IgD-negative memory B cell (primary cell): ENCODE measurements around the gene TMEM161B. TPM values are rescaled to one million over a fixed set of nuclear protein-coding genes. Genes with fewer than 3 reads are reported as not detected.
A peak's percentile ranks its signal among the peaks of the same experiment; 100 is the strongest.
"Not testable (repeated sequence)": the region's sequence is repeated elsewhere in the genome, so short reads cannot be mapped to it uniquely, and the experiment has no call there.

Experiments used
- H3K27ac Mint-ChIP-seq, 3 donors: one replicate each; pipeline ENCODE4 v1.8.0; 2020 to 2022; ENCODE audit warnings: mild to moderate bottlenecking in 3 of 3, mixed read lengths in 3 of 3, moderate library complexity in 1 of 3
- H3K27me3 Mint-ChIP-seq: one replicate; pipeline ENCODE4 v1.8.0; 2021; ENCODE audit warnings: mixed read lengths
- H3K36me3 Mint-ChIP-seq: one replicate; pipeline ENCODE4 v1.8.0; 2020; ENCODE audit warnings: mild to moderate bottlenecking, mixed read lengths
- H3K4me1 Mint-ChIP-seq, 3 donors: one replicate each; pipeline ENCODE4 v1.8.0; 2020 to 2022; ENCODE audit warnings: mixed read lengths in 3 of 3, mild to moderate bottlenecking in 1 of 3
- H3K4me3 Mint-ChIP-seq, 4 donors: one replicate each; pipeline ENCODE4 v1.8.0; 2020 to 2022; ENCODE audit warnings: mild to moderate bottlenecking in 4 of 4, mixed read lengths in 4 of 4, moderate library complexity in 3 of 4
- H3K9me3 Mint-ChIP-seq, 3 donors: one replicate each; pipeline ENCODE4 v1.8.0; 2020 to 2021; ENCODE audit warnings: mixed read lengths in 3 of 3, mild to moderate bottlenecking in 1 of 3
- polyA plus RNA-seq: library from polyadenylated mRNA; unstranded; fragments of 300-500 nt; fragmentation: Illumina TruSeq; gene quantifications from one replicate; pipeline ENCODE4 v1.2.3, GENCODE V29; 2021

Gene TMEM161B
- 8.3 TPM for polyA plus RNA-seq

GRCh38 chr5:88268385-88269184 lies at the start of gene TMEM161B:
Gene TMEM161B (minus strand): TSS chr5:88268845. CDS start chr5:88268723, 122 bp downstream.
- Mint-ChIP-seq H3K27ac (peak within 1 kb of the TSS; percentile 86 to 99 (median 98)), H3K27me3 (no peaks in the 10 kb centered on the region), H3K4me1 (peaks cover 27 to 47% (median 37%) of the 10 kb centered on the region in 3 donors), H3K9me3 (peaks cover 0 to 3% (median 0%) of the 10 kb centered on the region in 3 donors), H3K4me3 (peak within 1 kb of the TSS; percentile 93 to 100 (median 99)), H3K36me3 (peaks cover 19% of the 10 kb centered on the region)

GRCh38 chr5:88304356-88304755 lies 35.7 kb upstream of the TMEM161B start:
- Mint-ChIP-seq H3K27me3 (no peaks in the 10 kb centered on the region), H3K4me3 (no peak overlapping the region), H3K27ac (peak overlapping the region in 1 of 3 donors; percentile 26), H3K9me3 (peaks cover 9 to 21% (median 15%) of the 10 kb centered on the region in 3 donors), H3K36me3 (peaks cover 1% of the 10 kb centered on the region), H3K4me1 (no peaks in the 10 kb centered on the region)

GRCh38 chr5:88298425-88298824 lies 29.8 kb upstream of the TMEM161B start:
- no peaks in the 10 kb centered on the region for H3K4me1 Mint-ChIP-seq
- peaks cover 1% of the 10 kb centered on the region for H3K36me3 Mint-ChIP-seq
- no peaks in the 10 kb centered on the region for H3K27me3 Mint-ChIP-seq
- H3K27ac Mint-ChIP-seq: no peak overlapping the region
- peaks cover 0 to 6% (median 2%) of the 10 kb centered on the region in 3 donors for H3K9me3 Mint-ChIP-seq
- no peak overlapping the region for H3K4me3 Mint-ChIP-seq

- Mint-ChIP-seq H3K36me3 (peaks cover 13% of the 10 kb centered on the region), H3K27ac (no peak overlapping the region), H3K27me3 (no peaks in the 10 kb centered on the region), H3K4me3 (no peak overlapping the region), H3K9me3 (peaks cover 0 to 2% (median 0%) of the 10 kb centered on the region in 3 donors), H3K4me1 (peaks cover 0 to 5% (median 4%) of the 10 kb centered on the region in 3 donors)
These were observed 22.2 kb upstream of the TMEM161B start for GRCh38 chr5:88290801-88291200.

- Mint-ChIP-seq H3K9me3 (no peaks in the 10 kb centered on the region), H3K4me3 (no peak overlapping the region)
These were observed 20.0 kb upstream of the TMEM161B start for GRCh38 chr5:88288528-88289197.

GRCh38 chr5:88287846-88288527 lies 19.3 kb upstream of the TMEM161B start:
- Mint-ChIP-seq H3K27me3 (no peaks in the 10 kb centered on the region), H3K27ac (peak overlapping the region in 1 of 3 donors; percentile 16), H3K9me3 (no peaks in the 10 kb centered on the region), H3K36me3 (peaks cover 13% of the 10 kb centered on the region), H3K4me3 (no peak overlapping the region), H3K4me1 (peaks cover 0 to 5% (median 4%) of the 10 kb centered on the region in 3 donors)

More at GRCh38 chr5:88288528-88289197, 20.0 kb upstream of the TMEM161B start:
- H3K27ac Mint-ChIP-seq: no peak overlapping the region
- no peaks in the 10 kb centered on the region for H3K27me3 Mint-ChIP-seq
- H3K36me3 Mint-ChIP-seq: peaks cover 13% of the 10 kb centered on the region
- H3K4me1 Mint-ChIP-seq: peaks cover 0 to 5% (median 4%) of the 10 kb centered on the region in 3 donors

- Mint-ChIP-seq H3K9me3 (no peaks in the 10 kb centered on the region), H3K4me3 (no peak overlapping the region), H3K36me3 (peaks cover 15% of the 10 kb centered on the region), H3K27me3 (no peaks in the 10 kb centered on the region), H3K4me1 (peaks cover 0 to 5% (median 4%) of the 10 kb centered on the region in 3 donors), H3K27ac (no peak overlapping the region)
These were observed 18.7 kb upstream of the TMEM161B start for GRCh38 chr5:88287302-88287701.

- H3K4me3 Mint-ChIP-seq: no peak overlapping the region
- peaks cover 10% of the 10 kb centered on the region for H3K36me3 Mint-ChIP-seq
- H3K27me3 Mint-ChIP-seq: no peaks in the 10 kb centered on the region
- no peaks in the 10 kb centered on the region for H3K9me3 Mint-ChIP-seq
- no peak overlapping the region for H3K27ac Mint-ChIP-seq
- H3K4me1 Mint-ChIP-seq: peaks cover 0 to 5% (median 4%) of the 10 kb centered on the region in 3 donors
These were observed 15.0 kb upstream of the TMEM161B start for GRCh38 chr5:88283690-88284089.

GRCh38 chr5:88281322-88281721 lies 12.7 kb upstream of the TMEM161B start:
- Mint-ChIP-seq H3K36me3 (peaks cover 7% of the 10 kb centered on the region), H3K9me3 (peaks cover 0 to 1% (median 0%) of the 10 kb centered on the region in 3 donors), H3K27me3 (no peaks in the 10 kb centered on the region), H3K4me3 (no peak overlapping the region), H3K4me1 (no peaks in the 10 kb centered on the region), H3K27ac (no peak overlapping the region)

GRCh38 chr5:88279584-88279983 lies 10.9 kb upstream of the TMEM161B start:
- no peaks in the 10 kb centered on the region for H3K27me3 Mint-ChIP-seq
- H3K36me3 Mint-ChIP-seq: peaks cover 13% of the 10 kb centered on the region
- no peak overlapping the region for H3K27ac Mint-ChIP-seq
- H3K4me1 Mint-ChIP-seq: peaks cover 0 to 1% (median 0%) of the 10 kb centered on the region in 3 donors
- H3K4me3 Mint-ChIP-seq: no peak overlapping the region
- H3K9me3 Mint-ChIP-seq: peaks cover 0 to 1% (median 0%) of the 10 kb centered on the region in 3 donors

GRCh38 chr5:88276378-88276777 lies 7.7 kb upstream of the TMEM161B start:
- Mint-ChIP-seq H3K27ac (peak overlapping the region in 1 of 3 donors; percentile 56), H3K4me3 (no peak overlapping the region), H3K36me3 (peaks cover 20% of the 10 kb centered on the region), H3K27me3 (no peaks in the 10 kb centered on the region), H3K4me1 (peaks cover 3 to 5% (median 5%) of the 10 kb centered on the region in 3 donors), H3K9me3 (peaks cover 0 to 1% (median 0%) of the 10 kb centered on the region in 3 donors)

- Mint-ChIP-seq H3K27me3 (no peaks in the 10 kb centered on the region), H3K27ac (no peak overlapping the region), H3K36me3 (peaks cover 22% of the 10 kb centered on the region)
These were observed 6.9 kb upstream of the TMEM161B start for GRCh38 chr5:88275581-88275980.

GRCh38 chr5:88269222-88269771 lies 652 bp upstream of the TMEM161B start:
- Mint-ChIP-seq H3K27me3 (no peaks in the 10 kb centered on the region), H3K36me3 (peaks cover 18% of the 10 kb centered on the region), H3K9me3 (peaks cover 0 to 3% (median 0%) of the 10 kb centered on the region in 3 donors), H3K4me3 (peak overlapping the region; percentile 93 to 100 (median 99)), H3K4me1 (peaks cover 24 to 47% (median 37%) of the 10 kb centered on the region in 3 donors), H3K27ac (peak overlapping the region; percentile 86 to 99 (median 97))

More at GRCh38 chr5:88275581-88275980, 6.9 kb upstream of the TMEM161B start:
- Mint-ChIP-seq H3K9me3 (peaks cover 0 to 1% (median 0%) of the 10 kb centered on the region in 3 donors), H3K4me1 (peaks cover 7 to 13% (median 9%) of the 10 kb centered on the region in 3 donors), H3K4me3 (no peak overlapping the region)

GRCh38 chr5:88264565-88264964 lies 4.1 kb downstream of the TMEM161B start:
- peak overlapping the region in 1 of 4 donors; percentile 66 for H3K4me3 Mint-ChIP-seq
- H3K9me3 Mint-ChIP-seq, H3K27me3 Mint-ChIP-seq, H3K27ac Mint-ChIP-seq: not testable (repeated sequence)
- H3K36me3 Mint-ChIP-seq: peaks cover 12% of the 10 kb centered on the region
- peaks cover 21 to 31% (median 24%) of the 10 kb centered on the region in 3 donors for H3K4me1 Mint-ChIP-seq
